ENCODE data around the gene DLGAP4. TPM values are rescaled to one million over a fixed set of nuclear protein-coding genes. Genes with fewer than 3 reads are reported as not detected.

Gene DLGAP4
- total and polyA plus RNA-seq, 2 of the 13 experiments (the other 11 are each of a cell fraction or from before 2014, with no cell fraction given) = 15.2 to 26.7 TPM

GRCh38 chr20:36344517-36345132 is 38.5 kb downstream of the DLGAP4 start (continued):
- TF ChIP-seq RFXANK (CRISPR knock-in tag; IDR thresholded peaks at IDR 0.05) = no peak
- TF ChIP-seq MBNL3 (CRISPR knock-in tag; conservative IDR thresholded peaks at IDR 0.05) = no peak
- TF ChIP-seq, protein P1, sequence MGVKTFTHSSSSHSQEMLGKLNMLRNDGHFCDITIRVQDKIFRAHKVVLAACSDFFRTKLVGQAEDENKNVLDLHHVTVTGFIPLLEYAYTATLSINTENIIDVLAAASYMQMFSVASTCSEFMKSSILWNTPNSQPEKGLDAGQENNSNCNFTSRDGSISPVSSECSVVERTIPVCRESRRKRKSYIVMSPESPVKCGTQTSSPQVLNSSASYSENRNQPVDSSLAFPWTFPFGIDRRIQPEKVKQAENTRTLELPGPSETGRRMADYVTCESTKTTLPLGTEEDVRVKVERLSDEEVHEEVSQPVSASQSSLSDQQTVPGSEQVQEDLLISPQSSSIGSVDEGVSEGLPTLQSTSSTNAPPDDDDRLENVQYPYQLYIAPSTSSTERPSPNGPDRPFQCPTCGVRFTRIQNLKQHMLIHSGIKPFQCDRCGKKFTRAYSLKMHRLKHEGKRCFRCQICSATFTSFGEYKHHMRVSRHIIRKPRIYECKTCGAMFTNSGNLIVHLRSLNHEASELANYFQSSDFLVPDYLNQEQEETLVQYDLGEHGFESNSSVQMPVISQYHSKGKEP (CRISPR knock-in tag; IDR thresholded peaks at IDR 0.05) = peak; percentile 92; the same call in 1 of the 2 replicates
- TF ChIP-seq ZKSCAN1 (IDR thresholded peaks at IDR 0.05; ENCODE audit: low read length) = no peak
- peak; percentile 75 for TF ChIP-seq ZNF709 (CRISPR knock-in tag; IDR thresholded peaks at IDR 0.05)
- no peak for TF ChIP-seq SRSF4 (IDR thresholded peaks at IDR 0.05; ENCODE audit: low read depth, low read length, poor library complexity, severe bottlenecking)
- no peak for TF ChIP-seq ZNF180 (CRISPR knock-in tag; IDR thresholded peaks at IDR 0.05; ENCODE audit: borderline replicate concordance, low read depth)
- no peak for TF ChIP-seq NCOA5 (CRISPR knock-in tag; IDR thresholded peaks at IDR 0.05)
- TF ChIP-seq KMT2A (CRISPR knock-in tag; IDR thresholded peaks at IDR 0.05) = 0 out of 2 replicates have a peak, but pooled peaks have one; percentile 39
- no peak for TF ChIP-seq ZNF777 (CRISPR knock-in tag; IDR thresholded peaks at IDR 0.05)
- no peak for TF ChIP-seq ZSCAN22 (CRISPR knock-in tag; IDR thresholded peaks at IDR 0.05)
- no peak for TF ChIP-seq ZNF780A (CRISPR knock-in tag; IDR thresholded peaks at IDR 0.05)
- TF ChIP-seq SSRP1 (CRISPR knock-in tag; IDR thresholded peaks at IDR 0.05) = no peak
- peak; percentile 82 for TF ChIP-seq KLF9 (CRISPR knock-in tag; IDR thresholded peaks at IDR 0.05; ENCODE audit: low read depth)
- no peak for TF ChIP-seq U2AF2 (IDR thresholded peaks at IDR 0.05; ENCODE audit: low read depth, low read length)
- TF ChIP-seq TEAD3 (CRISPR knock-in tag; optimal IDR thresholded peaks at IDR 0.05; ENCODE audit: borderline replicate concordance) = no peak
- TF ChIP-seq HMG20B (CRISPR knock-in tag; conservative IDR thresholded peaks at IDR 0.05) = 0 out of 2 replicates have a peak, but pooled peaks have one; percentile 58
- TF ChIP-seq HDAC1 (CRISPR knock-in tag; IDR thresholded peaks at IDR 0.05) = 0 out of 2 replicates have a peak, but pooled peaks have one; percentile 13
- TF ChIP-seq ZNF292 (CRISPR knock-in tag; IDR thresholded peaks at IDR 0.05; ENCODE audit: borderline replicate concordance, low read depth) = no peak

All from HepG2 (cell line).